GM19025 (cell line): ENCODE data around the gene AMY2A.
"Not testable (repeated sequence)": the region's sequence is repeated elsewhere in the genome, so short reads cannot be mapped to it uniquely, and the experiment has no call there.

Source experiments
- ATAC-seq: cut with Tn5 transposase; IDR thresholded peaks from one replicate; pipeline ENCODE4 v1.9.1; 2021; ENCODE audit warnings: mild to moderate bottlenecking, low read depth, moderate library complexity; ENCODE audit not compliant: unreplicated experiment

AMY2A gene

GRCh38 chr1:103616994-103617477, at the start of gene AMY2A:
TSS of gene AMY2A (plus strand) at chr1:103617427. CDS start at chr1:103617441, 14 bp downstream.
- not testable (repeated sequence) for ATAC-seq

GRCh38 chr1:103569493-103569892, 47.7 kb upstream of the AMY2A start:
- no peak for ATAC-seq

- ATAC-seq: not testable (repeated sequence)
These were observed 45.9 kb upstream of the AMY2A start, which contains the start of gene AMY2B for GRCh38 chr1:103571289-103571688. TSS of gene AMY2B (plus strand) at chr1:103571589. CDS start at chr1:103571603, 14 bp downstream.

DNA sequence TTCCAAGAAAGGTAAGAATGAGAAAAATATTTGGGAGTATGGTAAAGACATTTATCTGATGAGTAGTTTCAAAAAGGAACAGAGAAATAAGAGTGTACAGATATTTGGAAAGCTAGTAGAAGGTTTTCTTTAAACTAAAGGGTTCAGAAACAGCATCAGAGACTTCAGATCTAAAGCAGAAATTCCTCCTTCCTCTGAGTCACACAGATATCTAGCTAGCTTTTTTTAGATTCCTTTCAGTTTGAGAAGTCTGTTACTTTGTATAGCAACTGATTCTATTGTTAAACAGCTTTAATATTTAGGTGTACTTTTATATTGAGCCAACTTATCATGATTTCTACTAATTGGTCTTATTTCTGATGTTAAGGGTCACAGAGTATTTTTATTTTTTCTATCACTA, 41.2 kb upstream of the AMY2A start:
- ATAC-seq: no peak

GRCh38 chr1:103576784-103577183, 40.4 kb upstream of the AMY2A start:
- not testable (repeated sequence) for ATAC-seq

GRCh38 chr1:103582464-103582863, 34.8 kb upstream of the AMY2A start:
- no peak for ATAC-seq

DNA sequence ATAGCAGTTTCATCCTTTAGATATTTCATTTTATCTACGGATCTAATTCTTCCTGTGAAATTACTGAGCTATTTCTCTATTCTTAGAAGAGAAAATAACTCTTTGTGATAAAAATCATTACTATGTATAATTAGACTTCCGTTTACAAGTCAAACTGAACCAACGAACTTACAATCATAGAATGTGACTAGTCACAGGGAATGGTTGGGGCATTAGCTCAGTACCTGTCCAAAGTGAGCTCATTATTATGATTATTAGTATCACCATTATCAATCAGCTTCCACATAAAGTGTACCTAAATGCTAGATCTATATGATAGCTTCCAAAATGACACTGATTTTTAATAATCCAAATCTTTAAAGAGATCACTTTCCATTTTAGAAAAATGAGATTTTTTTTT, 33.3 kb upstream of the AMY2A start:
- ATAC-seq: no peak

DNA sequence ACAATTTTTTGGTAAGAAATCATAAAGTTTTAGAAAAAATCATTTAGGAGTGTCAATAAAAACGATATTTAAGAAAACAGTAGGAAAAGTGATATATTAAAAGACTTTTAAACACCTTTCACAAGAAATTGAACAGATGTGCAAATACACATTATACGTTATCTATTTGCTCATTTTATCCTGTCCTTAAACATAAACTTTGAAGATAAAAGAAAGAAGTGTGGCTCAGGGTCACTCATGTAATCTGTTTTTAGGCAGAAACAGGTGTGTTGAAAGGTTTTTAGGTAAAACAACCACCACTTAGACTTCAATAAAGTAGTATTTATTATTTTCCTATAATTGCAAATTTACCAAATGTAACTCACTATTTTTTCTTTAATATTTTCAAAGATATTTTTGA, 32.7 kb upstream of the AMY2A start:
- ATAC-seq: no peak

DNA sequence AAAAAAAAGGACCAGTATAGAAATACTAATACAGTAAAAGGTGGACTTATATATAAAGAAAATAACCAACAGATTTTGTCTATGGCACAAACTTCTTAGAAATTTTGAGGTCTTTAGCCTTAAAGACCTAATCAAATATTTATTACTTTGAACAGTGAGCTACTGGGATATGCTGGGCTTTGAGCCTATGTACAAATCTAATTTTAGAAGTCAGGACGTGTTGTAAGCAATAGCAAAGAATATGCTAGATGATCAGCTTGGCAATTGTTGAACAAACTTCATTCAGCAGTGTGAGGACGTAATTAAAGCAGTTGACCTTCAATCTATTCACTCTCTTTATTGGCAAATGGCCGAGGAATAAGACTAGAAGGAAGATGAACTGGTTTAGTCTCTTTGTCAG, 14.5 kb upstream of the AMY2A start:
- ATAC-seq: not testable (repeated sequence)

DNA sequence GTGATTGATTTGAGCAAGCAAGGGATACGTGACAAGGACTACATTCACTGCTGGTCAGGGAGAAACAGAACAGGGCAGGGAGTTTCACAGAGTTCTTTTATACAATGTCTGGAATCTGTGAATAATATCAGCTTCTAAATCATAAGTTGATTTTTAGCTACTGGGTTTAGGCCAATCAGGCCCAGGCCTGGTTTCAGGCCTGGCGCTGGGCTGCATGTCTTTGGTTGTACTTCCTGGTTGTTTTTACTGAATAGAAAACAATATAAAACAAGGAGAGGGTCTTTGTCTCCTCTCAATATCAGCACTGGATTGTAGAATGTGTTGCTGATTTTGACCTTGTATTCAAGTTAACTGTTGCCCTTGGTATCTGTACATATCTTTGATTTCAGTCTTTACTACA, 865 bp upstream of the AMY2A start:
- ATAC-seq: no peak

GRCh38 chr1:103627436-103627835, 10.2 kb downstream of the AMY2A start:
- ATAC-seq: not testable (repeated sequence)

GRCh38 chr1:103641194-103641593, 24.0 kb downstream of the AMY2A start:
- ATAC-seq: not testable (repeated sequence)

GRCh38 chr1:103643908-103644307, 26.7 kb downstream of the AMY2A start:
- not testable (repeated sequence) for ATAC-seq

DNA sequence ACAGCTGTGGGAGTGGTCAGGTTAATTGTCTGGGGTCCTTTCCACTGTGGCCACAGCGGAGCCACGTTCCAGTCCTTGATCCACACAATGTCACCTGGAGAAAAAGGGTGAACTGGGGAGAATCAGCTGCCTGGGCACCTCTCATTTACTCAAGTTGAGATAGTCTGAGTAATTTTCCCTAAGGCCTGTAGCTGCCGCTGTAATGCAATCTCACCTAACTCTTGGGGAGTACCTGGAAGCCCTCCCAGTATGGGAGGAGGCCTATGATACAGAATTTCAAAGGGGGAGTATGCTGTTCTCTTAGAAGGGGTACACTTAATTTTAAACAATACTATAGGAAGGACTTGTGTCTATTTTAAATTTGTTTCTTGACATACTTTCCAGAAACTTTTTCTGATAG, 33.1 kb downstream of the AMY2A start:
- ATAC-seq: not testable (repeated sequence)

GRCh38 chr1:103650889-103651288, 33.7 kb downstream of the AMY2A start:
- ATAC-seq: not testable (repeated sequence)

DNA sequence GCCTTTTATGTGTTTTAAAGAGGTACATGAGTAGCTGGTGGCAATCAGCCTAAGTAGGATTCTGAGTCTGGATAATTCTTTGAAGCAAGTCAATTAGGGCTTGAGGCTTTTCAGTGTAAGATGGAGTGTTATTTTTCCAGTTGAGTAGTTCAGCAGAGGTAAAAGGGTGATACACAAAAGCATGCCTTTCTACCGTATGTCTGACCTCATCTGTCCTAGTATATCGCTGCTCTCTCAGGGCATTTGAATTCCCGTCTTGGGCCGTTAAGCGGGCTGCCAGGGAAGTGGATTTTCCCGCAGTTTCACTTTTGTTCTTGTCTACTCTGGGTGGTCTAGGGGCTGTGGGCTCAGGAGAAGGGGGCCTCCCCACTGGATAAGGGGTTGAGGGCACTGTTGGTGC, 36.9 kb downstream of the AMY2A start:
- not testable (repeated sequence) for ATAC-seq

- not testable (repeated sequence) for ATAC-seq
These were observed 38.2 kb downstream of the AMY2A start, which contains the start of gene AMY1A for GRCh38 chr1:103655460-103655859. TSS of gene AMY1A (plus strand) at chr1:103655760. CDS start at chr1:103656331, 571 bp downstream.
